ENCODE measurements around the gene SPEN.
"Not testable (repeated sequence)": the region's sequence is repeated elsewhere in the genome, so short reads cannot be mapped to it uniquely, and the experiment has no call there.

SPEN gene

GRCh38 chr1:15833842-15834405 is 13.6 kb upstream of the SPEN start:
- DNase-seq: no peak

- DNase-seq: peak; percentile 81 to 90 (median 84)
These were observed 12.9 kb upstream of the SPEN start for GRCh38 chr1:15834406-15835204.

DNA sequence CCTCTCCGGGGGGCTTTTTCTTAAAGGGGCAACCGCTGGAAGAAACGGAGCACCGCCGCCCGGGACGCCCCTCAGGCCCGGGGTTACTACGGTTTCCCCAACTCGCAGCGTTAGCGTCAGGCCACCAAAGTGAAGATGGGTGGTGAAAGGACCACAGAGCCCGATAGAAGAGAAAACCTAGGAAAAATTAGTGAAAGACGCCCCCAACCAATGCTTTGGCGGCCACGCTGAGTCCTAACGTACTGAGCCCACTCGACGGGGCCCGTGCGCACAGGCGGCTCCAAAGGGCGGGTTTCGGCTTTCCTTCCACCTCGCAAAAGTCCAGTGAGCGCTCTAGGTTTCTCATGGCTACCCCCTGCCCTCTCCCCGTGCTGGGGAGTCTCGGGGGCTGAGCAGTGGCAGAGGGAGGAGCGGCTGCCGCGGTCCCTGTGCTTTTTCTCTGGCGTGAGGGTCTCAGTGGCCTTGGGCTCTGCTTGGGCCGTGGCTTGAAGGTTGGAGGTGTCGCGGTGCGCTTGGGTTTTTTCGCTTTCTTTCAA is 12.2 kb upstream of the SPEN start:
- DNase-seq: peak in 1 of 5 donors; percentile 18

GRCh38 chr1:15835741-15836510 is 11.6 kb upstream of the SPEN start:
- DNase-seq: peak; percentile 98 to 99 (median 99)

DNA sequence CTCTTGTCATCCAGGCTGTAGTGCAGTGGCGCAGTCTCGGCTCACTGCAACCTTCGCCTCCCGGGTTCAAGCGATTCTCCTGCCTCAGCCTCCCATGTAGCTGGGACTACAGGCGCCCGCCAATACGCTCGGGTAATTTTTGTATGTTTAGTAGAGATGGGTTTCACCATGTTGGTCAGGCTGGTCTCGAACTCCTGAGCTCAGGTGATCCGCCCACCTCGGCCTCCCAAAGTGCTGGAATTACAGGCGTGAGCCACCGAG is 11.1 kb upstream of the SPEN start:
- DNase-seq: not testable (repeated sequence)

DNA sequence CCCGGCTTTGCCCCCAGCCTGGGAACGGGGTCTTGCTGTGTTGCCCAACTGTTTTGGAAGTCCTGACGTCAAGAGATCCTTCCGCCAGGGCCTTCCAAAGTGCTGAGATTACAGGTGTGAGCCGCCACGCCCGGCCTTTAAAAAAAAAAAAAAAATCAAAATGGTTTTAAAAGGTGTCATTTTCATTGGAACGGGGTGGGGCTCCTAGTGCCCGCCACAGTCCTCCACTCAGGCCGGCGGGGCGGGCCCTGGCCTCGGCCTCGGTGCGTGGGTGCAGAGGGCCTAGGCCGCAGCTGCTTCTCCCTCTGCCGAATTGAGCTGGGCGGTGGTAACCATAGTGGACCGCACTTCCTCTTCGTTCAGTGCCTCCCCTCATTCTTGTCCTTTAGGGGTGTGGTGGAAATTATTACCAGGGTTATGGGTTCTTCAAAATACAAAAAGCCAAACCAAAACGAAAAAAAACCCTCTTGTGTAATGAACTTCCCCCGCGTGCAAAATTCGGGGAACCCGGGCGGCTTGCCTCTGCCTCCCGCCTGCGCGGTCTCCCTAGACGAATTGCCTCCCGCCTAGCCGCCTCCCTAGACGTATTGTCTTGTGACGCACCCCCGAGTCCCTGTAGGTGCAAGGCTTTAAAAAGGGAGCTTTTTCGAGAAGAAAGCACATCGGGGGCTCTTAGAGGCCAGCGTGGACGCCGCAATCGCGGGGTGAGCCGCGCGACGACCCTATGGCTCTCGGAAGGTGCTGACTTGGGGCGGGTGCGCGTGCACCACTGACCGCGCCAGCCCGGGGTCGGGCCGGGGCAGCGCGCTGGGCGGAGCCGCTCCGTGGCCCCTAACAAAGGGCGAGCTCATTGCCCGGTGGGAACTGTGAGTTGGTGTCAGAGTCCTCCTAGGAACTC is 10.5 kb upstream of the SPEN start:
- peak; percentile 22 to 53 (median 50) for DNase-seq

DNA sequence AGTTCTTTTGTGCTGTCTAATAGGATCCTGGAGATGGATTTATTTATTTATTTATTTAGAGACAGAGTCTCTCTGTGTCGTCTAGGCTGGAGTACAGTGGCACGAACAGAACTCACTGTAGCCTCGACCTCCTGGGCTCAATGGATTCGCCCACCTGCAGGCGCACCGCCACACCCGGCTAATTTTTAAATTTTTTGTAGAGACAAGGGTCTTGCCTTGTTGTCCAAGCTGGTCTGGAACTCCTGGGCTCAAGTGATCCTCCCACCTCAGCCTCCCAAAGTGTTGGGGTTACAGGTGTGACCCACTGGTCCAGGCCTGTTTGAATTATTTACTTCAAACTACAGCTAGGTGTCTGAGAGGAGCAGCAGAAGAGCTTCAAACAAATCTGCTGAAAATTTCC is 9.6 kb upstream of the SPEN start:
- no peak for DNase-seq

GRCh38 chr1:15838721-15839120 is 8.8 kb upstream of the SPEN start:
- no peak for DNase-seq

DNA sequence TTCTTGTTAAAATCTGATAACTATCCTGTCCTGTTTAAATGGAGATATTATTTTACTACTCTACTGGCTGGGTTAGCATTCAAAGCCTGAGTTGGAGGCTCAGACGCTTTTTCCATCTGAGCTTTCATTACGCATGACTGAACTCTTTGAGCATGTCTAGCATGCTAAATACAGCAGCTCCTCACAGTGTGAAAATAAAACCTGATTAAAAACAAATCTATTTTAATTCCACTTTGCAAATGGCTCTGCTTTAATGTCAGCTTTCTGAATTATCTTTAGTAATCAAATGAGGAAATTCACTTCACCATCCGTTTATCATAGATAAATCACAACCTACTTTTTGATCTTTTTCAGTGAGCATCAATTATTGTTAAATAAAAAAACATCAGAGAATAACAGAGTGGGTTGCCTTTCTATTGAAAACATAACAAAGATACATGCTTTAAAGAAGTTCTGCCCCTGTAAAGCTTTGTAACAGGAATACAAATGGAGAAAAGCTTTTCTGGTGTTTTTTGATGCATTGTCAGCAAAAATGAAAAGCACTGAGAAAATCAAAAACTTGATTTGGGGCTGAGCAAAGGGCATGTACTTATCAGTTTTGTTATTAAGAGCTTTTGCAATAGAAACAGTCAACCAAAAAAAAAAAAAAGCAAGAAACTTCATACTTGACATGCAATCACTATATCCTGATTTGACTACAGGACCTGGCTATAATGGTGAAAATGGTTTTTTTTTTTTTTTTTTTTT is 3.5 kb upstream of the SPEN start:
- DNase-seq: no peak

- DNase-seq: not testable (repeated sequence)
These were observed 1.5 kb upstream of the SPEN start for GRCh38 chr1:15846056-15846455.

DNA sequence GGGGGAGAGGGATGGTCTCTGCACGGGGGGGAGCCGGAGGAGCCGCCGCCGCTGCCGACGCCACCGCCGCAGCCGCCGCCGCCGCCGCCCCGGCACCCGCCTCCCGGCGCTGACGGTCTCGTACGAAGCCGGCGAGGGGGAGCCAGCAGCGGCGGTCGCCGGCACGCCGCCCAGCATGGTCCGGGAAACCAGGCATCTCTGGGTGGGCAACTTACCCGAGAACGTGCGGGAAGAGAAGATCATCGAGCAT is 311 bp downstream of the SPEN start:
- DNase-seq: no peak

DNA sequence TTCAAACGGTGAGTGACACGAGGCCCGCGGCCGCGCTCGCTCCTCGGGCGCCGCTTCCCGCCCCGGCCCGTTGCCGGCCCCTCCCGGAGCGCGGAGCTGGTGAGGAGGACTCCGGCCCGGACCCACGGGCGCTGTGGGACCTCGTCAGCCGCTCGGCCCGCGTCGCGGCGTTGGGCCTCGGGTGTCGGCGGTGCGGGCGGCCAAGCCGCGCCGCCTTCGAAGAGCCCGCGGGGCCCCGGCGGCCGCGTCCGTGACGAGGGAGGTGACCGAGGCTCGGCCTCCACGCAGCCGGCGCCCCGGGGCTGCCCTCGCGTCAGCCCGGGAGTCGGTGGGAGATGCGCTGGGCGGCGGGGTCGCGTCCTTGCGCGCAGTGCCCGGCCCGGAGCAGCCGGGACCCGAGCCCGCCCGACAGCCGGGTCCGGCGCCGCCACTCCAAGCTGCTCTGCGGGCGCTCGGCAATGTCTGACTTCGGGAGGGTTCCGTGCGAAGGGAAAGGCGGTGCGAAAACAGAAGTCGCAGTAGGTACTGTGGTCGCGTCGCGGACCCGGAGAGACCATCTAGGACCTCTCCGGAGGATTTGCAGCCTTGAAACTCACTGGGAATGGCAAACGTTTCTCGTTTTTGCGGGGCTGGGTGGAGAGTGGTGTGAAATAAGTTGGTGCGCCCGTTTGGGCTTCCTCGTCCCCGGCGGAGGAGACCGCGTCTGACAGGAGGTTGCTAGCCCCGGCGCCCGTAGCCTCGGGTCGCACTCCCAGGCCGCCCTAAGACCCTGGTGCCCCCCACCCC is 829 bp downstream of the SPEN start:
- peak in 4 of 5 donors; percentile 30 to 46 (median 34) for DNase-seq

DNA sequence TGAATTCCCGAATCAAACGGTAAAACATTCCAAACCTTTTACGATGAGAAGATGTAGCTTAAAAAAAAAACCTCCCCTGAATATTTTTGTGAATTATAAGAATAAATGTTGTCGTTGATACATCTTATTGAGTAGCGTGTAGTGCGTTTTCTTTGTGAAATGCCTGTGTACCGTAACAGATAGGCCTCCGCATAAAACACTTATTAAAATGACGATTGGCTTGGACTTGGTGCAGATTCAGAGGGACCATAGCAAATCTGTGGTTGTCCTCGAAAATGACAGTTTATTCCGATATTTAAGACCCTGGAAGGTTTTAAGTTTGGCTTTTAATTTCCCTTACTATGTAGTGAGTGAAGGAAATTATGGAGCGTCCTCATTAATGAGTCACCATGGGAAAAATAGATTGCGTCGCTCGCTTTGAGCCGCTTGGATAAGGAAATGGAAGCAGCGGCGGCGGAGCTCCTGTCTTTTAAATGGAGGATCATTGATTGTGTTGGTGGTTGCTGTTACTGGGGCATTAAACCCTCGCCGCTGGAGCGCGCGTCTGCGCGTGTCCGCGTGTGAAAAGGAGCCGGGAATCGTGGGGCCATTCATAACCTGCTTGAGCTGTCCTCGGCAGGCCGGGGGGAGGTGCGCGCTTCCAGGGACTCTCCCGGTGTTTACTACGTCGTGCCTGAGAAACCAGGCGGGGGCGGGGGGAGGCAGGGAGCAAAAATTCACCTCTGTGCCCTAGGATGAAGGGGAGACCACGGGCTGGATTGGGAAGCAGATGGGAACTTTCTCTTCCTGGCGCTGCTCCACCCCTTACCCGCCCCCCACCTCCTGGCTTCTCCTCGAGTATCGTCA is 1.6 kb downstream of the SPEN start:
- peak; percentile 43 to 68 (median 60) for DNase-seq

DNA sequence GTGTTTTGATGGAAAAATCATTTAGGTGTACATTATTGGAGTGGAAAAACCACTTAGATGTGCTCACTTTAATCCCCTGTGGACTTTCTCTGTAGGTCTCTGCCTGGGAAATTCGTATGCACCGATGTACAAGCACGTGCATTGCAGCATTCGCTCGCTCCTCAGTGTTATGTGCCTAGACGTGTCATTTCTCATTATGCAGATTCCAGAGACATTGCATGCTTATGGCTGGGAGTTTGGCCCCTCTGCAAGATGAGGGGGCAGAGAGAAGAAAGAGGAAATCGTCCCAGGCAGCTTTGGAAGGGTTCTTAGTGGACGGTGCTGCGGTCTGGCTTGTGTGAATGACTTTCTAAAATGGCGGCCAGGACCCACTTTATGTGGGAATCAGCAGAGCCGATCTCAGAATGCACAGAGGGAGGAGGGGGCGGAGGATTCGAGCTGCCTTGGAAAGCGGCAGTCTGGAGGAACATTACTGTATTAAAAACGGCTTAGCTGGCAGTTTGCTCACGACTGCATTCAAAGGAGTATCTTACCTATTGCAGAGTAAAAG is 2.3 kb downstream of the SPEN start:
- peak in 3 of 5 donors; percentile 5 to 11 (median 11) for DNase-seq

- DNase-seq: no peak
These were observed 3.0 kb downstream of the SPEN start for GRCh38 chr1:15850471-15851001.

DNA sequence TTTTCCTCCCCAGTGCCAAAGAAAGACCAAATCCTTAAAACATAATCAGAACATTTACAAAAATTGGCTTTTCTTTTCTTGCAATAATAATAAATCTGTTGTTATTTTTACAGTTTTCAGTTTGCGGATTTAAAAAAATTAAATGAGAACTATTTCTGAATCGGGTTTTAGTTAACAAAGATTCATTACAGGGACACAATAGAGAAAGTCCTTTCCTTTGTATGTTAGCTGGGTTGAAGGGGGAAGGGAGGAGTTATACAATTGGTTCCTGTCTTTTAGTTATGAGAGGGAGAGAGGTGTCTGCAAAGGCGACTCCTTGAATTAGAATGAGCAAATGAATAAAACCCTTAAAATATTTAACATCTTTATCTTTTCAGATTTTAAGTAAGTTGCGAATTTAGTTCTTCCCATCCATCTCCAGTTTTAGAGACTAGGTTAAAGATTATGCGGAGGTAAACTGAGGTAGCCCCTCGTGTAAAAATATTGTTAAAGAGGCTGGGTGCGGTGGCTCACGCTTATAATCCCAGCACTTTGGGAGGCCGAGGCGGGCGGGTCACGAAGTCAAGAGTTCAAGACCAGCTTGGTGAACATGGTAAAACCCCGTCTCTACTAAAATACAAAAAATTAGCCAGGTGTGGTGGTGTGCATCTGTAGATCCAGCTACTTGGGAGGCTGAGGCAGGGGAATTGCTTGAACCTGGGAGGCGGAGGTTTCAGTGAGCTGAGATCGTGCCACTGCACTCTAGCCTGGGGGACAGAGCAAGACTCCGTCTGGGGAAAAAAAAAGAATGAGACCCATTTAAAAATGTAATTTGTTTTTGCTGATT is 3.9 kb downstream of the SPEN start:
- no peak for DNase-seq

- no peak for DNase-seq
These were observed 4.7 kb downstream of the SPEN start for GRCh38 chr1:15852036-15852827.

GRCh38 chr1:15852828-15853302 is 5.4 kb downstream of the SPEN start:
- no peak for DNase-seq
